PC-9 (cell line): ENCODE results near the gene TCEAL1.

Experiments
- CTCF ChIP-seq: fragments of 200-600 bp; sonication (generic); conservative IDR thresholded peaks from 2 replicates; pipeline ENCODE4 v1.6.1; 2017; ENCODE audit warnings: mixed run types, antibody characterized with exemption, mild to moderate bottlenecking, moderate library complexity
- EZH2 ChIP-seq: fragments of 200-600 bp; sonication (generic); IDR thresholded peaks from 2 replicates; pipeline ENCODE4 v1.8.0; 2017; ENCODE audit warnings: antibody characterized with exemption, low read depth

GRCh38 chrX:103637604-103638338 is 9.0 kb downstream of the TCEAL1 start:
- TF ChIP-seq CTCF (no peak), EZH2 (no peak)
